Mammary epithelial cell (primary cell): Measurements from ENCODE around the gene AGPAT4.

ENCODE experiments used
- EZH2 ChIP-seq: IDR thresholded peaks from 2 replicates; pipeline ENCODE4 v1.6.1; 2012; ENCODE audit warnings: low read length, inconsistent platforms, borderline replicate concordance
- TF ChIP-seq, protein P1 (sequence below), 2 donors: IDR thresholded peaks in 1 of 2; conservative IDR thresholded peaks in 1 of 2; 2 replicates each; pipeline ENCODE4 v1.5.1; 2011 to 2012; ENCODE audit warnings: inconsistent platforms in 2 of 2, low read length in 2 of 2, mild to moderate bottlenecking in 2 of 2, control low read depth in 1 of 2, low read depth in 1 of 2; ENCODE audit not compliant: insufficient read depth in 1 of 2; ENCODE audit errors: extremely low read depth in 1 of 2

DNA sequence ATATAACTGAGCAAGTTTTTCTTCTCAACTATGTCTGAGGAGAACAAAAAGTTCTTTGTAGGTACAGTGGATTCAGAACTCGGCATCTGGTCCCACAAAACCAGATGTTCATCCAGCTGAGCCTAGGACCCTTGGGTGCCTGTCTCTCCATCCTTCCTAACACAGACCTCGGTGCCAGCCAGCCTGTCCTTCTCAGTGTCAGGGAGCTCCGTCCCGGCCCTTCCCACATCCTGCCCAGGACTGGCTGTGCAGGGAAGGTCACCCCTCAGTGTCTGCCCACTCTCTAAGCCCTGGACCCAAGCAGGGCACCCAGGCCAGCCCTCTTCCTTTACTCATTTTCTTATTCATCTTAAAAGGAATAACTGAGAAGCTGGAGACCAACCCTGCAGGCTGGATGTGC is 32.0 kb upstream of the AGPAT4 start:
- TF ChIP-seq, protein P1, sequence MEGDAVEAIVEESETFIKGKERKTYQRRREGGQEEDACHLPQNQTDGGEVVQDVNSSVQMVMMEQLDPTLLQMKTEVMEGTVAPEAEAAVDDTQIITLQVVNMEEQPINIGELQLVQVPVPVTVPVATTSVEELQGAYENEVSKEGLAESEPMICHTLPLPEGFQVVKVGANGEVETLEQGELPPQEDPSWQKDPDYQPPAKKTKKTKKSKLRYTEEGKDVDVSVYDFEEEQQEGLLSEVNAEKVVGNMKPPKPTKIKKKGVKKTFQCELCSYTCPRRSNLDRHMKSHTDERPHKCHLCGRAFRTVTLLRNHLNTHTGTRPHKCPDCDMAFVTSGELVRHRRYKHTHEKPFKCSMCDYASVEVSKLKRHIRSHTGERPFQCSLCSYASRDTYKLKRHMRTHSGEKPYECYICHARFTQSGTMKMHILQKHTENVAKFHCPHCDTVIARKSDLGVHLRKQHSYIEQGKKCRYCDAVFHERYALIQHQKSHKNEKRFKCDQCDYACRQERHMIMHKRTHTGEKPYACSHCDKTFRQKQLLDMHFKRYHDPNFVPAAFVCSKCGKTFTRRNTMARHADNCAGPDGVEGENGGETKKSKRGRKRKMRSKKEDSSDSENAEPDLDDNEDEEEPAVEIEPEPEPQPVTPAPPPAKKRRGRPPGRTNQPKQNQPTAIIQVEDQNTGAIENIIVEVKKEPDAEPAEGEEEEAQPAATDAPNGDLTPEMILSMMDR (conservative IDR thresholded peaks at IDR 0.05 in 1 of 2, IDR thresholded peaks at IDR 0.05 in 1 of 2; ENCODE audit: extremely low read depth in 1 of 2, insufficient read depth in 1 of 2, low read depth in 1 of 2, low read length in 2 of 2) = no peak
- no peak for TF ChIP-seq EZH2
